ENCODE results near the gene TMEM222.

The TMEM222 gene

GRCh38 chr1:27306892-27307761, 14.8 kb upstream of the TMEM222 start:
- no peak for DNase-seq

GRCh38 chr1:27307874-27308598, 13.9 kb upstream of the TMEM222 start:
- DNase-seq: no peak

GRCh38 chr1:27314169-27314568, 7.8 kb upstream of the TMEM222 start:
- no peak for DNase-seq

- DNase-seq: no peak
Observed at GRCh38 chr1:27314737-27315136, 7.2 kb upstream of the TMEM222 start.

- DNase-seq: no peak
Observed at GRCh38 chr1:27316860-27317259, 5.1 kb upstream of the TMEM222 start.

- DNase-seq: no peak
Observed at GRCh38 chr1:27318136-27318535, 3.8 kb upstream of the TMEM222 start.

GRCh38 chr1:27318596-27318995, 3.4 kb upstream of the TMEM222 start:
- no peak for DNase-seq

GRCh38 chr1:27322569-27323240, 742 bp downstream of the TMEM222 start:
- DNase-seq: no peak

- DNase-seq: no peak
Observed at GRCh38 chr1:27325286-27325685, 3.3 kb downstream of the TMEM222 start.

- DNase-seq: no peak
Observed at GRCh38 chr1:27327964-27328363, 6.0 kb downstream of the TMEM222 start.

- DNase-seq: no peak
Observed at GRCh38 chr1:27330786-27331185, 8.8 kb downstream of the TMEM222 start.

GRCh38 chr1:27331426-27331825, 9.5 kb downstream of the TMEM222 start:
- DNase-seq: no peak

- no peak for DNase-seq
Observed at GRCh38 chr1:27331922-27332321, 10.0 kb downstream of the TMEM222 start.

- DNase-seq: peak; percentile 60
Observed at GRCh38 chr1:27332536-27333281, 10.7 kb downstream of the TMEM222 start.

- no peak for DNase-seq
Observed at GRCh38 chr1:27333717-27334279, 11.8 kb downstream of the TMEM222 start.

- no peak for DNase-seq
Observed at GRCh38 chr1:27335506-27336422, 13.8 kb downstream of the TMEM222 start.

- DNase-seq: no peak
Observed at GRCh38 chr1:27336756-27337155, 14.8 kb downstream of the TMEM222 start.

GRCh38 chr1:27338751-27339150, 16.8 kb downstream of the TMEM222 start:
- no peak for DNase-seq

- no peak for DNase-seq
Observed at GRCh38 chr1:27339213-27339612, 17.2 kb downstream of the TMEM222 start.

- DNase-seq: peak; percentile 59
Observed at GRCh38 chr1:27341525-27342252, 19.7 kb downstream of the TMEM222 start, which contains the start of gene SYTL1. Gene SYTL1 (plus strand): TSS chr1:27342022. CDS start chr1:27345335, 3,313 bp downstream.

GRCh38 chr1:27342391-27342777, 20.4 kb downstream of the TMEM222 start:
- peak; percentile 32 for DNase-seq

Data from stimulated activated CD4-positive, alpha-beta T cell treated with anti-CD3 and anti-CD28 coated beads, Interleukin-4, amount 100 ng/mL, for 1 hour (primary cell).